ENCODE results near the gene FAM135A.
"Not testable (repeated sequence)": the region's sequence is repeated elsewhere in the genome, so short reads cannot be mapped to it uniquely, and the experiment has no call there.

The FAM135A gene

GRCh38 chr6:70396796-70397729, 16.2 kb upstream of the FAM135A start:
- DNase-seq (ENCODE audit: low spot score): no peak

DNA sequence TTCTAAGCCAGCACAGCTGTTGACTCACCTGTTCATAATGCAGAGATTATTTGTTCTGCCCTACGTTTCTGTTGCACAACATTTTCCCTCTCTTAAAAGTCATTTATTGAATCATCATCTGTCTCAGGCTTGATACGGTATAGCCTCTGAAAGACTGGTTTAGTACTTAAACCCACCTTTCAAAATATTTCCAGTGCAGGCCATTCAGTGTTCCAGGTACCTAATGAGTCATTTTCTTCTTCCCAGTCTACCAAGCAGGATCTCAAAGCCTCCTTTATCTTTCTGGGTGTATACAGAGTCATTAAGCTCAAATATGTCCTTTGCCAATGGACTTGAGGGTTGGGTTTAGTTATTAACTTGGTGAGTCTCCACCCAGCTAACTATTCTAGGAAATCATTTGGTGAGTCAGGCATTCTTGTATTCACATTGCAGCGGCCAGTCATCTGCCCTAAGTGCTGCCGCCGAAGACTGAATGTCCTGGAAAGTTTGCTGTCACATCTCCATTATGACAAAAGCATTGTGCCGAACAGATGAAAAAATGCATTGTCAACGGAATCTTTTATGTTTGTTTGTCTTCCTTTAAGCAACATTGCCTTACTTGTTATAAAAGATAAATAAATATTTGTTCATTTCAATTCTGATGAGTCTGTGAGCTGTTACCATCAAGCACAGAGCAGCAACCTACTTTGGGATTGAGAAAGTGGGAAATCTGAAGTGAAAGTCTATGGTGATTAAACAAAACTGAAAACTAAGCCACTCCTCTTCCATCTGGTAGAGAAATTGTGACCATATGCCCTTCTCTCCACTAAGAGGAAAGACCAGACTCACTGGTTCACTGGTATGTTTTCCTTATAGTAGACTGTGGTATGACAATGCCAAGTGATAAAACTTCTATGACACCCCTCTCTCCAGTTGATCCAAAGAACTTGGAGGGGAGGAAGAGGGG, 14.3 kb upstream of the FAM135A start:
- DNase-seq (ENCODE audit: low spot score): peak; percentile 8

DNA sequence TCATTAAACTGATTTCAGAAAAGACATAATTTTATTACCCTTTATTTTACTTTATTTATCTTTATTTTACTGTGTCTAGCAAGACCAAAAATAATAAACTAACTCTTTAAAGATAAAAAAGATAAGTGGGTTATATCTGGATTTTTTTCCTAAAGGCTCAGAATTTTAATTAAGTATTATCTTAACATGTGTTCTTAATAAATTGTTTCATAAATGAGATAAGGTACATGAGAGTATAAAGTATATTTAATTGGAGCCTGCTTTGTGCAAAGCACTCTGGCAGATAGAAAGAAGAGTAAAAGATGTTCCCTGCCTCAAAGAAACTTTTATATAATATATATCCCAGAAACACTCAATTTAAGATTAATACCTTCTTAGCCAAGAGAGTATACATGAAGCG, 8.7 kb upstream of the FAM135A start:
- no peak for DNase-seq (ENCODE audit: low spot score)

GRCh38 chr6:70409216-70409615, 4.1 kb upstream of the FAM135A start:
- no peak for DNase-seq (ENCODE audit: low spot score)

DNA sequence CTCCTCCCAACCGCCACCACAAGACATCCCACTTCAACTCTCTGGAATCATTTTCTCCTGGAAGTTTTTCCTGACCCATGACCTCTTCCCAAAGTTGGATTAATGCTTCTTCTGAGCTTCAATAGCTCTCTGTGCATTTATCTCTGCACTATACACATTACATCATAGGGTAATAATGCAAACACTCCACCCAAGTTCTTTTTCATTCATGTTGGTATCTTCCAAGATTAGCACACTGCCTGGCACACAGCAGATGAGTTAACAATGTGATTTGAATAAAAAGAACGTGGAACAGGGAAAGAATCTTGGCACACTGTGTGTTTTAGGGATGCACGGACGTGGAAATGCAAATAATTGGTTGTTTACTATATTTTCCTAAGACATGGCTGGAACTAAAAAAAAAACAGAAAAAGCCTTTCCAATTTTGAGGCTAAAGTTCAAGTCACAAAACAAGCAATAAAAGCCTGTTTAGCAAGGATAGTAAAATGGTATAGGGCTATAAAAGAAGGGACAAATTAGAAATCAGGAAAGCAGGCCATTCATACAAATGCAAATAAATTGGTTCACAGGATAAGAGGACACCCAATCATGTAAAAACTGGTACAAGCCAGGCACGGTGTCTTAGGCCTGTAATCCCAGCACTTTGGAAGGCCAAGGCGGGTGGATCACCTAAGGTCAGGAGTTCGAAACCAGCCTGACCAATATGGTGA, 1.6 kb upstream of the FAM135A start:
- DNase-seq (ENCODE audit: low spot score): no peak

- DNase-seq (ENCODE audit: low spot score): peak; percentile 44
Measured at GRCh38 chr6:70412252-70413113, 825 bp upstream of the FAM135A start.

- no peak for DNase-seq (ENCODE audit: low spot score)
Measured at GRCh38 chr6:70413992-70414494, 735 bp downstream of the FAM135A start.

DNA sequence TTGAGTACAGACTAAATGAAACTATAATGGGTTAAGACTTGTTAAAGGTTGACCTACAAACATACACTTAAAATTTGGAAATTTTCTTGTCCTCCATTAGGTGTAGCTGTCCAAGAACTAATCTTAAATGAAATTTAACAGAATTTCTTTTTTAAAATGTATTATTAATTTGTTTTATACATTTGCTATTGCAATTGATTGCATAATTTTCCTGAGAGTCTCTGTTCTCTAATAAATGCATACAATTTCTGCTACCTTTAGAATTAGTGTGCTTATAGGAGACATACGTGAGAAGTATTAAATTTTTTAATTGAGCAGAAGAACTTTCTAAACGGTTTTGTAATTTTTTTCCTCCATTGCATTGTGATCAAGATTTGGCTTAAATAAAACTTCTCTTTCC, 1.5 kb downstream of the FAM135A start:
- DNase-seq (ENCODE audit: low spot score): no peak

DNA sequence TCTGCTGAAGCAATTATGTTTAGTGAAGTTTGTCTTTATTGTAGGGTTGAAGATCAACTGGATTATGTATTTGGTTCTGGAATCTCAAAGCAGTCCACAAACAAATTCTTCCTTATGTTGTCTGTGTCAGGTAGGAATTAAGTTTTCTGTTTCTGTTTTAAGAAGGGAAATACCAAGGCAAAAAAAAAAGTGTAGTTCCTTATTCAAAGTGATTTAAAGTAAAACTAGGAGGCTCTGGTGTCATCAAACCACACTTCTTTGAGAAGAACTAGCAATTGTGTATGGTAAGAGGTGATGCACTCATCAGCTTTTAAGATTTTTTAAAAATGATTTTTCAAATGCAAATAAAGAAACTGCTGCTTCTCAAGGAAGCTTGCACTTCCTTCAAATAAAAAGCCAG, 1.9 kb downstream of the FAM135A start:
- DNase-seq (ENCODE audit: low spot score): no peak

- no peak for DNase-seq (ENCODE audit: low spot score)
Measured at GRCh38 chr6:70415660-70416059, 2.4 kb downstream of the FAM135A start.

GRCh38 chr6:70421509-70421908, 8.2 kb downstream of the FAM135A start:
- no peak for DNase-seq (ENCODE audit: low spot score)

- no peak for DNase-seq (ENCODE audit: low spot score)
Measured at GRCh38 chr6:70423189-70424134, 10.2 kb downstream of the FAM135A start.

- no peak for DNase-seq (ENCODE audit: low spot score)
Measured at GRCh38 chr6:70424291-70424690, 11.0 kb downstream of the FAM135A start.

DNA sequence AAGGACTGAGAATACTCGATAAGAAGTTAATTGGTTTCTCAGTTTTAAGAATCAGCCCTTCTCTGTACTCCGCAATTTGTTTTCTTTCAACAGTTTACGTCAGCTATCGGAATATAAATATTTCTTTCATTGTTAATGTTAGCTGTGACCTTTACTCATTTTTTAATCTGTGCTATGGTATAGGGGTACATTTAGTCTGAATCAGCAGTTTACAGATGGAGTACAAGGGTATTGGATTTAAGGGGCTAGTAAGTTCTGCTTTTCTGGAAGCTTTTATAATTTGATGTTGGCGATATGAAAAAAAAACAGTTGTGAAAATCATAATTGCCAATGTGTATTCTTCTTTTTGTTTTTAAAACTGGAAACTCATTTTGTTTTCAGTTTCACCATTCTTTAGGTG, 23.0 kb downstream of the FAM135A start:
- no peak for DNase-seq (ENCODE audit: low spot score)

DNA sequence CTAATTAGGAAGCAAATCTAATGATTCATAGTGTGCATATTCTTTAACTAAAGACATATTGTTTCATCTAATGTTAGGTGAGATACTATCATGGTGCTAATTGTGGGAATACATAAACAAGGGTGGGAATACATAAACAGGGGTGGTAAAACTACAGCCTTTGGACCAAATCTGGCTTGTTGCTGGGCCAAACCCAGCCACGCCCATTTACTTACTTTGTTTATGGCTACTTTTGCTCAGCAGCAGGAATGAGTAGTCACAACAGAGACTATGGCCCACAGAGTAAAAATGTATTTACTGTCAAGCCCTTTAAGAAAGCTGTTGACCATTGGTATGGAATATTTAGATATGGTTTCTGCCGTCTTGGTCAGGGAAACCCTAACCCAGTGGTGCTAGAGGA, 31.7 kb downstream of the FAM135A start:
- DNase-seq (ENCODE audit: low spot score): no peak

DNA sequence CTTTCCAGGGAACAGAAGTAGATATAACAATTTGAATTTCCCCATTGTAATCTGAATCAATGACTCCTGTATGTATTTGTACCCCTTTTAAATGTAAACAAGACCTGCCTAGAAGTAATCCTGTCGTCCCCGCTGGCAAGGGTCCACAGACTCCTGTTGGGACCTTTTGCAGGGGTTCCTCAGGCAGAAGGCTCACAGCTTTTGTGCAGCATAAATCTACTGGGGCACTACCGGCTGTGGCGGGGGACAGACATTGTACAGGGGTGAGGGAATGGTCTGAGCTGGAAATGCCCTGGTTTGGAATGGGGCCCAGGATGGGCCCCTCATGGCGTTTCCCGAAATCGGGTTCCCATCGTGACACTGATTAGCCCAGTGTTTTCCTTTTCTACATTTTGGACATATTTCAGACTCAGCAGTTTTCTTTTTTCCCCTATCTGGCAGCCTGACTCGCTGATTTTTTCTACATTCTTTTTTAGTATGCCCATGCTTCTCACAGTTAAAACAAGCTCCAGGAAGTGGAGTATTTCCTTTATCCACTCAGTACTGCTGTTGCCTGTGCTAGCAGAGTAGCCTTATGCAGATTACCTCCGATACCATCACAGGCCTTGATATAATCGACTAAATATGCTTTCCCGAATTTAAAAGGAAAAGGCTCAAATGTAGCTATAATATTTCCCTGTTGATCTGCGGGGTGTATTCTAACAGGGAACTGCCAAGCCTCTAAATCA, 34.2 kb downstream of the FAM135A start:
- not testable (repeated sequence) for DNase-seq (ENCODE audit: low spot score)

DNA sequence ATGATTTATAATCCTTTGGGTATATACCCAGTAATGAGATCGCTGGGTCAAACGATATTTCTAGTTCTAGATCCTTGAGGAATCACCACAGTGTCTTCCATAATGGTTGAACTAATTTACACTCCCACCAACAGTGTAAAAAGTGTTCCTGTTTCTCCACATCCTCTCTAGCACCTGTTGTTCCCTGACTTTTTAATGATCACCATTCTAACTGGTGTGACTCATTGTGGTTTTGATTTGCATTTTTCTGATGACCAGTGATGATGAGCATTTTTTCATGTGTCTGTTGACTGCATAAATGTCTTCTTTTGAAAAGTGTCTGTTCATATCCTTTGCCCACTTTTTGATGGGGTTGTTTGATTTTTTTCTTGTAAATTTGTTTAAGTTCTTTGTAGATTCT, 40.6 kb downstream of the FAM135A start:
- not testable (repeated sequence) for DNase-seq (ENCODE audit: low spot score)

- DNase-seq (ENCODE audit: low spot score): no peak
Measured at GRCh38 chr6:70456735-70457134, 43.4 kb downstream of the FAM135A start.

GRCh38 chr6:70459235-70459634, 45.9 kb downstream of the FAM135A start:
- no peak for DNase-seq (ENCODE audit: low spot score)

Measured in iPS-NIHi11 (cell line).